Activated T-helper 2 cell treated with anti-CD3 and anti-CD28 coated beads, Interferon-gamma antibody, Interleukin-2, Interleukin-4, amounts not matched to agents 10 μg/mL and 5 μg/mL and 100 μg/mL, durations not matched to agents 14 hours and 24 hours and 36 hours (primary cell): Measurements from ENCODE around the gene TGFB1I1. TPM values are rescaled to one million over a fixed set of nuclear protein-coding genes. Genes with fewer than 3 reads are reported as not detected.
"Not testable (repeated sequence)": the region's sequence is repeated elsewhere in the genome, so short reads cannot be mapped to it uniquely, and the experiment has no call there.

Source experiments
- DNase-seq: peaks from one replicate; pipeline ENCODE4 v3.0.0; 2021; ENCODE audit warnings: low spot score
- H3K27ac Mint-ChIP-seq: one replicate; pipeline ENCODE4 v1.8.0; 2021; ENCODE audit warnings: mixed read lengths
- H3K27me3 Mint-ChIP-seq: one replicate; pipeline ENCODE4 v1.8.0; 2021; ENCODE audit warnings: low read depth, mixed read lengths
- H3K36me3 Mint-ChIP-seq: one replicate; pipeline ENCODE4 v1.8.0; 2021; ENCODE audit warnings: low read depth, mixed read lengths
- H3K4me1 Mint-ChIP-seq: one replicate; pipeline ENCODE4 v1.8.0; 2021; ENCODE audit warnings: low read depth, mixed read lengths
- H3K4me3 Mint-ChIP-seq: one replicate; pipeline ENCODE4 v1.8.0; 2021; ENCODE audit warnings: low read depth, mild to moderate bottlenecking, moderate library complexity, mixed read lengths
- H3K9me3 Mint-ChIP-seq: one replicate; pipeline ENCODE4 v1.8.0; 2021; ENCODE audit warnings: mixed read lengths
- intact Hi-C: fragments of 100-400 bp; cut with micrococcal nuclease; formaldehyde crosslinking; loops from one replicate; pipeline ENCODE4 v1.15.1; 2023
- total RNA-seq: library from RNA; stranded (reverse); gene quantifications from 2 replicates; pipeline ENCODE4 v1.2.3, GENCODE V29; 2022

The TGFB1I1 gene
- total RNA-seq, 1 donor from 2014 or later, result 1.7 TPM

- Mint-ChIP-seq H3K9me3 (no peaks in the 10 kb centered on the region), H3K4me3 (peak overlapping the region; percentile 78), H3K4me1 (peaks cover 15% of the 10 kb centered on the region), H3K27ac (no peak overlapping the region), H3K36me3 (no peaks in the 10 kb centered on the region), H3K27me3 (peaks cover 41% of the 10 kb centered on the region)
- intact Hi-C loops, result loop anchor here (1.0 kb wide), 1 partner anchor 18 kb away; the partner anchor contains the start of gene ARMC5
- DNase-seq, result no peak
Observed at GRCh38 chr16:31477220-31478216, 5.6 kb downstream of the TGFB1I1 start.

GRCh38 chr16:31478956-31479355, 7.0 kb downstream of the TGFB1I1 start:
- peaks cover 35% of the 10 kb centered on the region for H3K27me3 Mint-ChIP-seq
- intact Hi-C loops, result no loop called here
- no peak overlapping the region for H3K4me3 Mint-ChIP-seq
- H3K9me3 Mint-ChIP-seq, result no peaks in the 10 kb centered on the region
- no peaks in the 10 kb centered on the region for H3K36me3 Mint-ChIP-seq
- H3K4me1 Mint-ChIP-seq, result peaks cover 15% of the 10 kb centered on the region
- H3K27ac Mint-ChIP-seq, result no peak overlapping the region
- DNase-seq, result no peak

- Mint-ChIP-seq H3K4me1 (peaks cover 15% of the 10 kb centered on the region), H3K27ac (no peak overlapping the region), H3K36me3 (no peaks in the 10 kb centered on the region), H3K27me3 (peaks cover 32% of the 10 kb centered on the region), H3K9me3 (no peaks in the 10 kb centered on the region), H3K4me3 (no peak overlapping the region)
- DNase-seq, result no peak
- intact Hi-C loops, result no loop called here
Observed at GRCh38 chr16:31479751-31480150, 7.8 kb downstream of the TGFB1I1 start.

- no peak for DNase-seq
- intact Hi-C loops, result no loop called here
- Mint-ChIP-seq H3K9me3 (no peaks in the 10 kb centered on the region), H3K27me3 (peaks cover 32% of the 10 kb centered on the region), H3K36me3 (no peaks in the 10 kb centered on the region), H3K27ac (no peak overlapping the region), H3K4me1 (peaks cover 15% of the 10 kb centered on the region), H3K4me3 (no peak overlapping the region)
Observed at GRCh38 chr16:31480851-31481536, 9.0 kb downstream of the TGFB1I1 start.

DNA sequence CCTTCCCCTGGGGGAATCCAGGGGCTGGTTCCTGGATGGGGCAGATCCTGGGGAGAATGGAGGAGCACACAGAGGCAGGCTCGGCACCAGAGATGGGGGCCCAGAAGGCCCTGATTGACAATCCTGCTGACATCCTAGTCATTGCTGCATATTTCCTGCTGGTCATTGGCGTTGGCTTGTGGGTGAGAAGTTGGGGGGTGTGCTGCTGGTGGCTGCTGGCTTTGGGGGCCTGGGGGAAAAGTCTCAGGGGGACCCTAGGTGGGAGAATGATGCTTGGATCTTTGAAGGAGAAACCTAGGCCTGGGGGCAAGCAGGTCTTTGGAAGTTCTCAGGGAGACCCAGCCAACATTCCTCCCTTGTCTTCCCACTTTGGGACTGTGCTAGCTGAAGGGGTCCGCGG, 11.1 kb downstream of the TGFB1I1 start, which contains the start of gene SLC5A2:
Gene SLC5A2 (plus strand): TSS at position 43 of the 400 bp plus-strand sequence. CDS start 14 bp downstream, at position 57.
- intact Hi-C loops, result no loop called here
- no peak for DNase-seq
- Mint-ChIP-seq H3K4me1 (peaks cover 4% of the 10 kb centered on the region), H3K36me3 (no peaks in the 10 kb centered on the region), H3K27me3 (peaks cover 30% of the 10 kb centered on the region), H3K27ac (no peak within 1 kb of the TSS), H3K9me3 (no peaks in the 10 kb centered on the region), H3K4me3 (no peak within 1 kb of the TSS)

GRCh38 chr16:31484048-31484447, 12.1 kb downstream of the TGFB1I1 start:
- peaks cover 29% of the 10 kb centered on the region for H3K27me3 Mint-ChIP-seq
- H3K27ac Mint-ChIP-seq, DNase-seq, H3K9me3 Mint-ChIP-seq, intact Hi-C loops, H3K4me3 Mint-ChIP-seq, H3K4me1 Mint-ChIP-seq, H3K36me3 Mint-ChIP-seq: not testable (repeated sequence)

- intact Hi-C loops, result no loop called here
- Mint-ChIP-seq H3K4me3 (no peak overlapping the region), H3K27ac (no peak overlapping the region), H3K27me3 (peaks cover 27% of the 10 kb centered on the region), H3K9me3 (no peaks in the 10 kb centered on the region), H3K4me1 (peaks cover 3% of the 10 kb centered on the region), H3K36me3 (peaks cover 2% of the 10 kb centered on the region)
- no peak for DNase-seq
Observed at GRCh38 chr16:31484491-31485171, 12.7 kb downstream of the TGFB1I1 start.

GRCh38 chr16:31485571-31485970, 13.6 kb downstream of the TGFB1I1 start:
- Mint-ChIP-seq H3K4me1 (peaks cover 3% of the 10 kb centered on the region), H3K27me3 (peaks cover 23% of the 10 kb centered on the region), H3K27ac (no peak overlapping the region), H3K4me3 (no peak overlapping the region), H3K9me3 (no peaks in the 10 kb centered on the region), H3K36me3 (peaks cover 5% of the 10 kb centered on the region)
- no peak for DNase-seq
- intact Hi-C loops, result no loop called here

DNA sequence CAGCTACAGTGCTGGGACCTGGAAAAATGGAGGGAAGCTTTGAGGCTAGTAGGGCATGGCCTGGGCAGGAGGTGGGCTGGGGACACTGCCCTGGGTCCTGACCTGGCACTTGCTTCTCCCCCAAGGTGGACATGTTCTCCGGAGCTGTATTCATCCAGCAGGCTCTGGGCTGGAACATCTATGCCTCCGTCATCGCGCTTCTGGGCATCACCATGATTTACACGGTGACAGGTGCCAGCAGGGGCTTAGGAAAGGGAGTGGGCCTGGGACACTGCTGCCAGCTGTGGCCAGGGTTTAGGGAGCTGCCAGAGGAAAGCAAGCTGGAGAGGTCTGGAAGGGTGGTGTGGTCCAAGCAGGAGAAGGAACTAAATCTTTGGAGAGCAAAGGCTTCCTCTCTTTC, 14.1 kb downstream of the TGFB1I1 start:
- Mint-ChIP-seq H3K4me3 (no peak overlapping the region), H3K36me3 (peaks cover 8% of the 10 kb centered on the region), H3K27me3 (peaks cover 18% of the 10 kb centered on the region), H3K27ac (no peak overlapping the region), H3K4me1 (peaks cover 3% of the 10 kb centered on the region), H3K9me3 (no peaks in the 10 kb centered on the region)
- DNase-seq, result no peak
- intact Hi-C loops, result no loop called here

GRCh38 chr16:31487071-31487719, 15.2 kb downstream of the TGFB1I1 start:
- Mint-ChIP-seq H3K27ac (no peak overlapping the region), H3K9me3 (no peaks in the 10 kb centered on the region), H3K36me3 (peaks cover 10% of the 10 kb centered on the region), H3K4me3 (peak overlapping the region; percentile 82), H3K4me1 (peaks cover 3% of the 10 kb centered on the region), H3K27me3 (peaks cover 13% of the 10 kb centered on the region)
- no peak for DNase-seq
- intact Hi-C loops, result no loop called here

GRCh38 chr16:31487720-31488467, 15.9 kb downstream of the TGFB1I1 start:
- DNase-seq, result peak; percentile 50
- intact Hi-C loops, result no loop called here
- Mint-ChIP-seq H3K4me1 (peaks cover 3% of the 10 kb centered on the region), H3K27me3 (peaks cover 8% of the 10 kb centered on the region), H3K27ac (no peak overlapping the region), H3K36me3 (peaks cover 15% of the 10 kb centered on the region), H3K4me3 (peak overlapping the region; percentile 82), H3K9me3 (no peaks in the 10 kb centered on the region)
